Astrocyte (in vitro differentiated cells and primary cell): Measurements from ENCODE around the gene PISD.

Experiments
- CTCF ChIP-seq: IDR thresholded peaks from 2 replicates; pipeline ENCODE4 v1.5.1; 2011; ENCODE audit warnings: low read depth, mild to moderate bottlenecking, inconsistent platforms, low read length, moderate library complexity; ENCODE audit not compliant: insufficient read depth
- EZH2 ChIP-seq: IDR thresholded peaks from 2 replicates; pipeline ENCODE4 v1.6.1; 2012; ENCODE audit warnings: mild to moderate bottlenecking, low read length, inconsistent platforms; ENCODE audit not compliant: insufficient read depth

GRCh38 chr22:31579835-31580242, 82.2 kb downstream of the PISD start:
- TF ChIP-seq CTCF (no peak), EZH2 (no peak)
